Endothelial cell of umbilical vein (primary cell): Measurements from ENCODE around the gene GLP2R. TPM values are rescaled to one million over a fixed set of nuclear protein-coding genes. Genes with fewer than 3 reads are reported as not detected.

Experiments used
- Bru-seq: library from RNA; stranded (reverse); fragments of 400-500 nt; gene quantifications from one replicate; lab custom pipeline; 2021; lab: Mats Ljungman, UMichigan
- BruChase-seq, 2 experiments: library from RNA; stranded (reverse); fragments of 400-500 nt; gene quantifications; one replicate each; lab custom pipeline; 2021; lab: Mats Ljungman, UMichigan
- BruUV-seq: library from RNA; stranded (reverse); fragments of 400-500 nt; replicated peaks from 2 replicates; lab custom pipeline; 2021; lab: Mats Ljungman, UMichigan
- CTCF ChIA-PET: fragments of 300-600, 350-600 bp; sonication (Branson Sonifier 250); formaldehyde crosslinking; loops from one replicate; lab custom pipeline; 2021; ENCODE audit warnings: antibody characterized with exemption, inconsistent platforms; lab: Charles Lee
- POLR2A ChIA-PET: fragments of 300-600, 350-600 bp; sonication (Branson Sonifier 250); formaldehyde crosslinking; loops from one replicate; lab custom pipeline; 2021; ENCODE audit warnings: antibody characterized with exemption, inconsistent platforms; lab: Charles Lee
- DNase-seq: peaks from one replicate; pipeline ENCODE4 v3.0.0-alpha.2; 2011; ENCODE audit warnings: low read depth, low spot score
- FAIRE-seq: peaks from 2 replicates; lab custom pipeline; 2011; peaks lifted over from hg19 to GRCh38; lab: Jason Lieb, UNC
- H2AFZ ChIP-seq: 2 replicates; pipeline ENCODE4 v1.6.0; 2012; ENCODE audit warnings: low read depth, low read length, control low read depth, inconsistent platforms
- H3K27ac ChIP-seq: 2 replicates; pipeline ENCODE4 v1.5.1; 2011; ENCODE audit warnings: low read depth, mild to moderate bottlenecking, control low read depth, low read length, moderate library complexity; ENCODE audit not compliant: insufficient read depth
- H3K27me3 ChIP-seq, 2 experiments: 2 replicates each; pipeline versions ENCODE4 v1.6.0 to v1.6.1; 2011; ENCODE audit warnings: low read length in 2 of 2, mixed read lengths in 1 of 2; ENCODE audit not compliant: control insufficient read depth in 2 of 2, insufficient read depth in 2 of 2
- H3K36me3 ChIP-seq, 2 experiments: 2 replicates in 1 of 2; 3 replicates in 1 of 2; pipeline ENCODE4 v1.5.1; 2011; ENCODE audit warnings: low read length in 2 of 2, mild to moderate bottlenecking in 1 of 2, moderate library complexity in 1 of 2; ENCODE audit not compliant: control insufficient read depth in 2 of 2, insufficient read depth in 2 of 2; ENCODE audit errors: extremely low read depth in 1 of 2
- H3K4me1 ChIP-seq: 3 replicates; pipeline ENCODE4 v1.5.1; 2011; ENCODE audit warnings: mild to moderate bottlenecking, low read length; ENCODE audit not compliant: control insufficient read depth, insufficient read depth; ENCODE audit errors: extremely low read depth
- H3K4me2 ChIP-seq: 2 replicates; pipeline ENCODE4 v1.6.1; 2011; ENCODE audit warnings: low read length, control low read depth, mixed read lengths; ENCODE audit not compliant: insufficient read depth
- H3K4me3 ChIP-seq, 3 experiments: fragments of 200-600 bp in 1 of 3; sonication (generic), shearing (Covaris generic) in 1 of 3; replicated peaks in 1 of 3; 2 replicates each; pipeline ENCODE4 v1.5.1; 2011 to 2016; ENCODE audit warnings: control low read depth in 3 of 3, low read length in 3 of 3, mild to moderate bottlenecking in 2 of 3, inconsistent platforms in 1 of 3, low read depth in 1 of 3, moderate library complexity in 1 of 3; ENCODE audit not compliant: insufficient read depth in 1 of 3
- H3K79me2 ChIP-seq: 2 replicates; pipeline ENCODE4 v1.6.0; 2012; ENCODE audit warnings: low read length, inconsistent platforms; ENCODE audit not compliant: control insufficient read depth, insufficient read depth
- H3K9ac ChIP-seq: replicated peaks from 2 replicates; pipeline ENCODE3; 2011; ENCODE audit warnings: low read length, control low read depth; ENCODE audit not compliant: insufficient read depth; ENCODE audit errors: extremely low read depth
- H3K9me1 ChIP-seq: replicated peaks from 3 replicates; pipeline ENCODE4 v1.6.0; 2011; ENCODE audit warnings: mild to moderate bottlenecking, low read length; ENCODE audit not compliant: control insufficient read depth, insufficient read depth; ENCODE audit errors: extremely low read depth
- H3K9me3 ChIP-seq: replicated peaks from 2 replicates; pipeline ENCODE4 v1.5.1; 2012; ENCODE audit warnings: low read length, inconsistent platforms; ENCODE audit not compliant: control insufficient read depth, insufficient read depth
- H4K20me1 ChIP-seq: replicated peaks from 2 replicates; pipeline ENCODE3; 2011; ENCODE audit warnings: mild to moderate bottlenecking, low read length; ENCODE audit not compliant: control insufficient read depth, insufficient read depth; ENCODE audit errors: extremely low read depth
- EZH2 ChIP-seq: IDR thresholded peaks from 2 replicates; pipeline ENCODE4 v1.6.1; 2012; ENCODE audit warnings: borderline replicate concordance, low read depth, mild to moderate bottlenecking, moderate library complexity, low read length, inconsistent platforms; ENCODE audit not compliant: severe bottlenecking
- GATA2 ChIP-seq: IDR thresholded peaks from 2 replicates; pipeline ENCODE4 v1.7.0; 2011; ENCODE audit warnings: low read depth, mild to moderate bottlenecking, moderate library complexity, mixed read lengths, low read length; ENCODE audit not compliant: insufficient read length, insufficient read depth
- dilution Hi-C: fragments of 300-500 bp; cut with MboI; formaldehyde crosslinking; loops from one replicate; pipeline ENCODE4 v1.15.0; 2019; ENCODE audit warnings: low sequenced_read_pairs; ENCODE audit not compliant: extremely low pct_ligation_motif_present
- intact Hi-C: fragments of 100-400 bp; cut with micrococcal nuclease; formaldehyde crosslinking; loops from one replicate; pipeline ENCODE4 v1.10.0; 2022
- long read RNA-seq: library from polyadenylated mRNA; stranded (forward); transcript quantifications from one replicate; pipeline ENCODE4 v2.0.0, GENCODE V29; 2021
- polyA minus RNA-seq, 3 experiments: library from RNA; depleted of rRNA, polyadenylated mRNA; stranded (reverse); fragments of >200 nt; gene quantifications; 1 replicate in 1 of 3; 2 replicates in 2 of 3; pipeline ENCODE4 v1.2.3, GENCODE V29; 2011
- polyA plus RNA-seq, 4 experiments: library from polyadenylated mRNA; depleted of rRNA in 3 of 4; stranded (reverse) in 3 of 4; unstranded in 1 of 4; fragments of >200 nt; gene quantifications; 2 replicates each; pipeline versions ENCODE4 v1.2.1 to v1.2.3, GENCODE V29; 2011 to 2012; ENCODE audit warnings: missing spikeins in 1 of 4
- total RNA-seq: library from RNA; stranded (reverse); gene quantifications from 2 replicates; pipeline ENCODE4 v1.2.3, GENCODE V29; 2021
- TF ChIP-seq, protein P1 (sequence below), 2 donors: IDR thresholded peaks; 1 replicate in 1 of 2; 2 replicates in 1 of 2; pipeline ENCODE4 v1.5.1; 2011; ENCODE audit warnings: low read length in 2 of 2, mild to moderate bottlenecking in 2 of 2, moderate library complexity in 2 of 2, control low read depth in 1 of 2, inconsistent platforms in 1 of 2, low read depth in 1 of 2; ENCODE audit not compliant: insufficient read depth in 1 of 2; ENCODE audit errors: extremely low read depth in 1 of 2
- TF ChIP-seq, protein P2 (sequence below): IDR thresholded peaks from 2 replicates; pipeline ENCODE4 v1.6.1; 2011; ENCODE audit not compliant: insufficient read depth, insufficient read length

The GLP2R gene, protein sequence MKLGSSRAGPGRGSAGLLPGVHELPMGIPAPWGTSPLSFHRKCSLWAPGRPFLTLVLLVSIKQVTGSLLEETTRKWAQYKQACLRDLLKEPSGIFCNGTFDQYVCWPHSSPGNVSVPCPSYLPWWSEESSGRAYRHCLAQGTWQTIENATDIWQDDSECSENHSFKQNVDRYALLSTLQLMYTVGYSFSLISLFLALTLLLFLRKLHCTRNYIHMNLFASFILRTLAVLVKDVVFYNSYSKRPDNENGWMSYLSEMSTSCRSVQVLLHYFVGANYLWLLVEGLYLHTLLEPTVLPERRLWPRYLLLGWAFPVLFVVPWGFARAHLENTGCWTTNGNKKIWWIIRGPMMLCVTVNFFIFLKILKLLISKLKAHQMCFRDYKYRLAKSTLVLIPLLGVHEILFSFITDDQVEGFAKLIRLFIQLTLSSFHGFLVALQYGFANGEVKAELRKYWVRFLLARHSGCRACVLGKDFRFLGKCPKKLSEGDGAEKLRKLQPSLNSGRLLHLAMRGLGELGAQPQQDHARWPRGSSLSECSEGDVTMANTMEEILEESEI
- not detected in 2 replicates for total RNA-seq
- not detected in 2 replicates for polyA plus RNA-seq
- not detected in 2 replicates for polyA plus RNA-seq (2011; cell fraction: cytosol; rRNA removed)
- polyA plus RNA-seq (2011; cell fraction: nucleus; rRNA removed): not detected in 2 replicates
- polyA plus RNA-seq (2012): not detected in 2 replicates
- polyA minus RNA-seq: not detected in 2 replicates
- 106 TPM for polyA minus RNA-seq (2011; cell fraction: cytosol; rRNA and poly(A)+ RNA removed)
- polyA minus RNA-seq (2011; cell fraction: nucleus; rRNA and poly(A)+ RNA removed): not detected in 2 replicates
- not detected for Bru-seq, nascent RNA
- not detected for BruChase-seq, experiment 1, labeled RNA remaining after a 6-hour chase
- not detected for BruChase-seq, experiment 2, labeled RNA remaining after a 2-hour chase
- long read RNA-seq: 0 reads

DNA sequence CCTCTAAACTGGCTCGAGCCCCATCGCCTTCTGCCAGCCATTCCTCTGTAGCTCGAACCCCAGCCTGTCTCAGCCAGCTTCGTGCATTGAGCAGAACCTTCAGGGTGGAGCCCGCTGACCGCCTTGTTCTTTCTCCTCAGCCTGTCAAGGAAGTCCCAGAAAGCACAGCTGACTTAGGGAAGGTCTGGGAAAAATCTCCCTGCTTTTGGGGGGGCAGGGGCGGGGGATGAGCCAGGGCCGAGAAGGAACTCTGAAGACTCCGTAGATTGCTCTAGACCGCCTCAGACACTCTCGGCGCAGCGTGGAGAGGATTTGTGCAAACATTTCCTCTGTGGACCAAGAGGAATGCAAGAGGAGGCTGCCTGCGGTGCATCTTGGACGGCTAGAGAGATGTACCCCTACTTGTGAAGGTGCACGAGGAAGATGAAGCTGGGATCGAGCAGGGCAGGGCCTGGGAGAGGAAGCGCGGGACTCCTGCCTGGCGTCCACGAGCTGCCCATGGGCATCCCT lies at the start of gene GLP2R:
Gene GLP2R, plus strand, starts transcription at position 284 of the 510 bp plus-strand sequence. Its CDS starts 140 bp downstream, at position 424.
- no peaks in the 10 kb centered on the region for H3K27me3 ChIP-seq
- no peak within 1 kb of the TSS for H3K4me2 ChIP-seq
- dilution Hi-C loops (no loop called here), intact Hi-C loops (no loop called here)
- H3K9ac ChIP-seq: no peak within 1 kb of the TSS
- no peaks in the 10 kb centered on the region for H3K9me1 ChIP-seq
- H2AFZ ChIP-seq: no peak within 1 kb of the TSS
- H3K27ac ChIP-seq: no peak within 1 kb of the TSS
- no peaks in the 10 kb centered on the region for H4K20me1 ChIP-seq
- DNase-seq: no peak
- TF ChIP-seq EZH2: no peak
- no peak for TF ChIP-seq GATA2
- TF ChIP-seq, protein P1, sequence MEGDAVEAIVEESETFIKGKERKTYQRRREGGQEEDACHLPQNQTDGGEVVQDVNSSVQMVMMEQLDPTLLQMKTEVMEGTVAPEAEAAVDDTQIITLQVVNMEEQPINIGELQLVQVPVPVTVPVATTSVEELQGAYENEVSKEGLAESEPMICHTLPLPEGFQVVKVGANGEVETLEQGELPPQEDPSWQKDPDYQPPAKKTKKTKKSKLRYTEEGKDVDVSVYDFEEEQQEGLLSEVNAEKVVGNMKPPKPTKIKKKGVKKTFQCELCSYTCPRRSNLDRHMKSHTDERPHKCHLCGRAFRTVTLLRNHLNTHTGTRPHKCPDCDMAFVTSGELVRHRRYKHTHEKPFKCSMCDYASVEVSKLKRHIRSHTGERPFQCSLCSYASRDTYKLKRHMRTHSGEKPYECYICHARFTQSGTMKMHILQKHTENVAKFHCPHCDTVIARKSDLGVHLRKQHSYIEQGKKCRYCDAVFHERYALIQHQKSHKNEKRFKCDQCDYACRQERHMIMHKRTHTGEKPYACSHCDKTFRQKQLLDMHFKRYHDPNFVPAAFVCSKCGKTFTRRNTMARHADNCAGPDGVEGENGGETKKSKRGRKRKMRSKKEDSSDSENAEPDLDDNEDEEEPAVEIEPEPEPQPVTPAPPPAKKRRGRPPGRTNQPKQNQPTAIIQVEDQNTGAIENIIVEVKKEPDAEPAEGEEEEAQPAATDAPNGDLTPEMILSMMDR (IDR thresholded peaks at IDR 0.05; ENCODE audit: extremely low read depth in 1 of 2, insufficient read depth in 1 of 2, low read depth in 1 of 2, low read length in 2 of 2): no peak
- TF ChIP-seq, protein P2, sequence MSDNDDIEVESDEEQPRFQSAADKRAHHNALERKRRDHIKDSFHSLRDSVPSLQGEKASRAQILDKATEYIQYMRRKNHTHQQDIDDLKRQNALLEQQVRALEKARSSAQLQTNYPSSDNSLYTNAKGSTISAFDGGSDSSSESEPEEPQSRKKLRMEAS: no peak
- H3K36me3 ChIP-seq: no peaks in the 10 kb centered on the region
- no peaks in the 10 kb centered on the region for H3K4me1 ChIP-seq
- no TSS peak for BruUV-seq
- no peak for FAIRE-seq
- POLR2A ChIA-PET: no interaction called here
- CTCF ChIA-PET: no interaction called here
- peaks cover 2% of the 10 kb centered on the region for H3K9me3 ChIP-seq
- no peak within 1 kb of the TSS for H3K4me3 ChIP-seq
- no peaks in the 10 kb centered on the region for H3K79me2 ChIP-seq
